Lung microvascular endothelial cell (primary cell): ENCODE results near the gene TAF5. TPM values are rescaled to one million over a fixed set of nuclear protein-coding genes. Genes with fewer than 3 reads are reported as not detected.
"Not testable (repeated sequence)": the region's sequence is repeated elsewhere in the genome, so short reads cannot be mapped to it uniquely, and the experiment has no call there.

Experiments used
- DNase-seq, 2 donors: peaks; one replicate each; pipeline versions ENCODE4 v3.0.0 to v3.0.0-alpha.2; 2010; ENCODE audit warnings: low read depth in 2 of 2
- total RNA-seq: library from RNA; depleted of rRNA; stranded (reverse); fragments of >200 nt; gene quantifications from 2 replicates; pipeline ENCODE4 v1.2.1, GENCODE V29; 2014

Gene TAF5
- 3.1 and 4.2 TPM in 2 replicates for total RNA-seq

DNA sequence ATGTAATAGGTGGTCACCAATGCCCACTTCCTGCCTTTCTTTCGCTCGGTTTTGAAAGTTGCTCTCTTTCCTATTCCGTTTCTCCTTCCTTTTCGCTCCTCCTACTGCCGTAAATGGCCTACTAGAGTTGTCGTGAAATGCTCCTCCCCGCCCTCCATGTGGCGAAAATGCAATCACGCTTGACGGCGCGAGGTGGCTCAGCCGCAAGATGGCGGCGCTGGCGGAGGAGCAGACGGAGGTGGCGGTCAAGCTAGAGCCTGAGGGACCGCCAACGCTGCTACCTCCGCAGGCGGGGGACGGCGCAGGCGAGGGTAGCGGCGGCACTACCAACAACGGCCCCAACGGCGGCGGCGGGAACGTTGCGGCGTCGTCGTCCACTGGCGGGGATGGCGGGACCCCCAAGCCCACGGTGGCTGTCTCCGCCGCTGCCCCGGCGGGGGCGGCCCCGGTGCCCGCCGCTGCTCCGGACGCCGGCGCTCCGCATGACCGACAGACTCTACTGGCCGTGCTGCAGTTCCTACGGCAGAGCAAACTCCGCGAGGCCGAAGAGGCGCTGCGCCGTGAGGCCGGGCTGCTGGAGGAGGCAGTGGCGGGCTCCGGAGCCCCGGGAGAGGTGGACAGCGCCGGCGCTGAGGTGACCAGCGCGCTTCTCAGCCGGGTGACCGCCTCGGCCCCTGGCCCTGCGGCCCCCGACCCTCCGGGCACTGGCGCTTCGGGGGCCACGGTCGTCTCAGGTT lies at the start of gene TAF5:
TSS of gene TAF5 (plus strand) at position 195 of the 737 bp plus-strand sequence. CDS start at position 209, 14 bp downstream.
- peak; percentile 96 to 97 for DNase-seq

DNA sequence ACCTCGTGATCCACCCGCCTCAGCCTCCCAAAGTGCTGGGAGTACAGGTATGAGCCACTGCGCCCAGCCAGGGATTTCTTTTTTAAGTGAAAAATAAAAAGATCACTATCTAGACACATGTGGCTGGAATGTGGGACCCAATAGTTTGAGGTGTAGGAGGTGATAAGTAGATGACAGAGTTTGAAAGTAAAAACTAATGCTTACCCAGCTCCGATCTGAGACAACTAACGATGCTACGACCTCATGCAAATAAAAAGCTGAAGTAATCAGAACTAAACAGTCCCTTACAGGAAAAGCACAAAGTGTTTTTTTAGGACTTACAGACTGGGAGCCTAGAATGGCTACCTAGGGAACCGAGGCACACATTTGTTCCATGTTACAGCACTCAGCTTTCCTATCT lies 39.9 kb upstream of the TAF5 start:
- DNase-seq, result no peak

DNA sequence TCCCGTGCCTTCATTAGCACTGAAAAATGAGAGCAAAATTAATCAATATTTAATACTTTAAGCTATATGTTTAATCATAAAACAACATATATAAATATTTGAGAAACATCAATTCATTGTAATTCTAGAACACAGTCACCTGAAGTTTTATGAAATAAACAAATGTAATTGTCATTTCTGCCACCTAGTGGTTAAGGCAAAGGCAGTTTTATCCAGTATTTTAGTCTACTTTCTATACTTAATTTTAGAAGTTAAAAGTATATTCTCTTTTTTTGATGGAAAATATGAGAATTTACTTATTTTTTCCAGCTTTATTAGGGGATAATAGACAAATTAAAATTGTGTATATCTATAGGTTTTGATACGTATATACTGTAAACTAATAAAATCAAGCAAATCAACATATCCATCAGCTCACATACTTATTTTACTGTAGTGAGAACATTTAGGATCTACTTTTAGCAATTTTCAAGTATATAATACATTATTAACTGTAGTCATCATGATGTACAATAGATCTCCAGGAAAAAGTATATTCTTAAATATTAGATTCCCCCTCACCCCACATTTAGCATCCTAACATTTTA lies 33.7 kb upstream of the TAF5 start:
- peak; percentile 27 to 49 for DNase-seq

DNA sequence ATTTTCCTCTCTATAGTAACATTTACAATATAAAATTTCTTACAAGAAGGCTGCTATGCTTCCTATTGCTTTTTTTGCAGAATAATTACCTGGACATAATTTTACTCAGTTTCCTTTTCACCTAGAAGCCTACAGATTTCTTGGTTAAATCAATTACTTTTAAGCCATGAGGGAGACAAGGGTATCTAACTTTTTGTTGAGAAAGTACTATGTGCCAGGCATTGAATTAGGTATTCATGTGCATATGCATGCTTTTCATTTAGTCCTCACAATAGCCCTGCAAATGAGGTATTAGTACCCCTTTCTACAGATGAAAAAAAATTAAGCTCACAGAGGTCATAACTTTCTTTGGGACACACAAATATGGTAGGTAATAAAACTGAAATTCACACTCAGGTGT lies 33.2 kb upstream of the TAF5 start:
- no peak for DNase-seq

- DNase-seq, result no peak
Measured at GRCh38 chr10:103336370-103336769, 31.4 kb upstream of the TAF5 start.

GRCh38 chr10:103350175-103350516 lies 17.6 kb upstream of the TAF5 start:
- no peak for DNase-seq

DNA sequence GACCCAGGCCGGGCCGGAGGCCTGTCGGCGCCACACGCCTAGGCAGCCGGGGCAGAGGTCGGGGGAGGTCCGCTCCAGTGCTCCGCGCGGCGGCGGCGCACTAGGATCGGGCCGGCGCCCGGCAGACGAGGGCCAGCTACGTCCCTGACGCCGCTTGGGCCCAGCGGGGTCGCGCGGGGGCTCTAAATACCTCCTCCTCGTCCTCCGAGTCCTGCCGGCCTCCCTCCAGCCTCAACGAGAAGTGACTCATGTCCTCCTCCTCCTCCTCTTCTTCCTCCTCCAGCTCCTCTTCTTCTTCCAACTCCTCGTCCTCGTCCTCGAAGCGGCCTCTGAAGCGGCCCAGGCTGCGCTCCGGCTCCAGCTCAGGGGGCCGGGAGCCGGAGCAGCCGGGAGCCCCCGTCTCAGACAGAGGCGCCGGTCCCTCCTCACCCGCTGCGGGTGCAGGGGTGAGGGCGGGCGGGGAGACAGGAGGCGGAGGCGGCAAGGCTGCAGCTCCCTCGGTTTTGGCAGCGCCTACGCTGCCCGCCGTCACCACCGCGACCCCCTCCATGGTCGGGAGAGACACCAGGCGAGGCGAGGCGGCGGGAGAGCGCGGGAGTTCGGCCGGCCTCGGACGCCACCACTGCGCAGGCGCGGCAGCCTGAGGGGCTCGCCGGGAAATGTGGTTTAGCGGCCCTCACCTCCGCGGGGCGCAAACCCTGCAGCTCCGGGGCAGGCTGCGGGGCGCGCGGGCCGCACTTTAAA lies 17.1 kb upstream of the TAF5 start, which contains the start of gene PCGF6:
TSS of gene PCGF6 (minus strand) at position 624 of the 744 bp plus-strand sequence. CDS start at position 550, 74 bp downstream.
- DNase-seq, result peak; percentile 82 to 89

GRCh38 chr10:103353281-103353680 lies 14.5 kb upstream of the TAF5 start:
- no peak for DNase-seq

DNA sequence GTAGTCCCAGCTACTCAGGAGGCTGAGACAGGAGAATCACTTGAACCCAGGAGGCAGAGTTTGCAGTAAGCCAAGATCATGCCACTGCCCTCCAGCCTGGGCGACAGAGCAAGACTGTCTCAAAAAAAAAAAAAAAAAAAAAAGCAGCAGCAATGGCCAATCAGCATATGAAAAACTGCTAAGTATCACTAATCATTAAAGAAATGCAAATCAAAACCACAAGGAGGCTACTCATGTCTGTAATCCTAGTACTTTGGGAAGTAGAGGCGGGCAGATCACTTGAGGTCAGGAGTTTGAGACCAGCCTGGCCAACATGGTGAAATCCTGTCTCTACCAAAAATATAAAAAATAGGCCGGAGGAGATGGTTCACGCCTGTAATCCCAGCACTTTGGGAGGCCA lies 13.2 kb upstream of the TAF5 start:
- DNase-seq, result not testable (repeated sequence)

GRCh38 chr10:103355906-103356599 lies 11.7 kb upstream of the TAF5 start:
- no peak for DNase-seq

GRCh38 chr10:103359493-103359892 lies 8.3 kb upstream of the TAF5 start:
- DNase-seq, result not testable (repeated sequence)

DNA sequence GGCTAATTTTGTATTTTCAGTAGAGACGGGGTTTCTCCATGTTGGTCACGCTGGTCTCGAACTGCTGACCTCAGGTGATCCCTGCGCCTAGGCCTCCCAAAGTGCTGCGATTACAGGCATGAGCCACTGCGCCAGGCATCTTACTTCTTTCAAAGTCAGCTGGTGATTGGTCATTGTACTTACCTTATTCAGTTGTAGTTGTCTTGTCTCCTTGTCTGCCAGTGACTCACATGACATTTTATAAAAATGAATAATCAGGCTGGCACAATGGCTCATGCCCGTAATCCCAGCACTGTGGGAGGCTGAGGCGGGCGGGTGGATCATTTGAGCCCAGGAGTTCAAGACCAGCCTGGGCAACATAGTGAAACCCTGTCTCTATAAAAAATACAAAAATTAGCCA lies 7.0 kb upstream of the TAF5 start:
- DNase-seq, result not testable (repeated sequence)

- DNase-seq, result peak in 1 of 2 donors; percentile 3
Measured at GRCh38 chr10:103367379-103367781, 396 bp upstream of the TAF5 start.

DNA sequence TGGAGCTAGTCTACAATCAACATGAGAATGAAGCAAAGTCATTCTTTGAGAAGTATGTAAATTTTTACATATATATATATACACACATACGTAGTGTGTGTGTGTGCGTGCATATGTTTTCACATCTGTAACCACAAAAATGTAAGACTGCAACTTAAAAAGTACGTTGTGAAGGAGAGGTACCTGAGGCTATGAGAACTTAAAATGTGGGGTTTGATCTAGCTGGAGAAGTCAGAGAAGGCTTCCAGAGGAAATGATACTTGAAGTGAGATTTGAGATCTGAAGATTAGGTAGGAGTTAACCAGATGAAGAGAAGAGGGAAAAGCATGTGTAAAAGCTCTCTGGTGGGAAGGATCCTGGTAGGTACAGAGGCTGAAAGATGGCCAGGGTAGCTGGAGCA lies 5.8 kb downstream of the TAF5 start:
- DNase-seq, result no peak

- DNase-seq, result no peak
Measured at GRCh38 chr10:103374263-103374662, 6.5 kb downstream of the TAF5 start.

DNA sequence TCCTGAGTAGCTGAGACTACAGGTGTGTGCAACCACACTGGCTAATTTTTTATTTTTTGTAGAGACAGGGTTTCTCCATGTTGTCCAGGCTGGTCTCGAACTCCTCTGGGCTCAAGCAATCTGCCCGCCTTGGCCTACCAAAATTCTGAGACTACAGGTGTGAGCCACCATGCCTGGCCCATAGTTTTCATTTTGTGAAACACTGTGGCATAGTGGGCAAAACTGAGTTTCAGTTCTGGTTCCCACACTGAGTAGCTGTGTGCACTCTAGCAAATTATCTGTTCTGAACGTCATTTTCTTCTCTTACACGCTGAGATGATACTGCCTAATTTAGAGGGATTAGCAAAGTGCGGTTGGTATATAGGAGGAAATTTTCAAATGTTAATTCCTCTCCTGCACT lies 15.0 kb downstream of the TAF5 start:
- no peak for DNase-seq

GRCh38 chr10:103394180-103394579 lies 26.4 kb downstream of the TAF5 start:
- DNase-seq, result no peak

GRCh38 chr10:103395754-103396066 lies 27.9 kb downstream of the TAF5 start:
- peak; percentile 22 to 37 for DNase-seq

GRCh38 chr10:103396067-103396788 lies 28.5 kb downstream of the TAF5 start, which contains the start of the genes ATP5MK and PDCD11:
TSS of gene ATP5MK (minus strand) at chr10:103396475. CDS start at chr10:103392457, 4,018 bp downstream.
TSS of gene PDCD11 (plus strand) at chr10:103396626. CDS start at chr10:103398427, 1,801 bp downstream.
- peak; percentile 98 for DNase-seq

GRCh38 chr10:103396789-103397087 lies 29.0 kb downstream of the TAF5 start:
- DNase-seq, result no peak

DNA sequence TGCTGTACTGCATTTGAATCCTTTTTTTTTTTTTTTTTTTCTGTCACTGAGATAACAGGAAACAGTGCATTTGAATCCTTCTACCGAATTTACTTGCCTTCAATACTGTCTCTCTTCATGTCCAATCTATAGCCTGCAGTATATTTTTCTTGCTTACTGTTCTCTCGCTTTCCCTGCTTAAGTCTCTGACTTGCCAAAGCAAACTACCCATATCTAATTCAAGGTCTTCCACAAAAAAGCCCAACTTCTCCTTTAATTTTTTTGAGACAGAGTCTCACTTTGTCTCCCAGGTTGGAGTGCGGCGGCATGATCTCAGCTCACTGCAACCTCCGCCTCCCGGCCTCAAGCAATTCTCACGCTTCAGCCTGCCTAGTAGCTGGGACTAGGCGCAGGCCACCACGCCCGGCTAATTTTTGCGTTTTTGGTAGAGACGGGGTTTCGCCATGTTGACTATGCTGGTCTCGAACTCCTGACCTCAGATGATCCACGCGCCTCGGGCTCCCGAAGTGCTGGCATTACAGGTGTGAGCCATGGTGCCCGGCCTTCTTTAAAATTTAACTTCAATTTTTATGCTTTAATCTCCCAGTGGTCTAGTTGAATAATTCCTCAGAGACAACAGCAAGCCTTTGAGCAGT lies 29.5 kb downstream of the TAF5 start:
- peak in 1 of 2 donors; percentile 21 for DNase-seq
